Neuronal stem cell (in vitro differentiated cells): Measurements from ENCODE around the gene C16orf78.

Source experiments
- DNase-seq: peaks from one replicate; pipeline ENCODE4 v3.0.0-alpha.2; 2013; ENCODE audit warnings: low spot score
- H2AFZ ChIP-seq: one replicate; pipeline ENCODE4 v1.6.1; 2013; ENCODE audit warnings: mild to moderate bottlenecking, low read length, inconsistent platforms
- H2AK5ac ChIP-seq: 2 replicates; pipeline ENCODE4 v1.6.1; 2013; ENCODE audit warnings: low read depth, mild to moderate bottlenecking, inconsistent platforms, low read length, moderate library complexity, mixed read lengths
- H2BK120ac ChIP-seq: 2 replicates; pipeline ENCODE4 v1.6.1; 2013; ENCODE audit warnings: low read depth, mild to moderate bottlenecking, inconsistent platforms, low read length, moderate library complexity, mixed read lengths
- H2BK12ac ChIP-seq: one replicate; pipeline ENCODE4 v1.6.1; 2013; ENCODE audit warnings: low read length, inconsistent platforms
- H2BK15ac ChIP-seq: 2 replicates; pipeline ENCODE4 v1.6.1; 2013; ENCODE audit warnings: mild to moderate bottlenecking, low read length, inconsistent platforms, mixed read lengths
- H2BK5ac ChIP-seq: one replicate; pipeline ENCODE4 v1.6.1; 2013; ENCODE audit warnings: inconsistent platforms, mild to moderate bottlenecking, low read length, moderate library complexity
- H3K14ac ChIP-seq: one replicate; pipeline ENCODE4 v1.6.1; 2013; ENCODE audit warnings: low read length, inconsistent platforms
- H3K18ac ChIP-seq: 2 replicates; pipeline ENCODE4 v1.6.1; 2013; ENCODE audit warnings: low read length, inconsistent platforms
- H3K23ac ChIP-seq: 2 replicates; pipeline ENCODE4 v1.6.1; 2013; ENCODE audit warnings: low read depth, mild to moderate bottlenecking, mixed read lengths, low read length, inconsistent platforms; ENCODE audit not compliant: poor library complexity
- H3K27ac ChIP-seq: replicated peaks from 3 replicates; pipeline ENCODE4 v1.5.1; 2013; ENCODE audit warnings: low read length, inconsistent platforms
- H3K27me3 ChIP-seq, 3 experiments: 2 replicates each; pipeline ENCODE4 v1.6.1; 2013; ENCODE audit warnings: low read length in 3 of 3, mild to moderate bottlenecking in 2 of 3, inconsistent platforms in 1 of 3, low read depth in 1 of 3, mixed read lengths in 1 of 3, moderate library complexity in 1 of 3; ENCODE audit not compliant: control insufficient read depth in 3 of 3, insufficient read depth in 3 of 3
- H3K36me3 ChIP-seq, 2 donors: replicated peaks in 1 of 2; 2 replicates each; pipeline ENCODE4 v1.6.1; 2013; ENCODE audit warnings: low read length in 2 of 2; ENCODE audit not compliant: control insufficient read depth in 2 of 2, insufficient read depth in 2 of 2
- H3K4ac ChIP-seq: 2 replicates; pipeline ENCODE4 v1.6.1; 2013; ENCODE audit warnings: inconsistent platforms, mild to moderate bottlenecking, low read length, moderate library complexity
- H3K4me1 ChIP-seq, 2 donors: 1 replicate in 1 of 2; 2 replicates in 1 of 2; pipeline ENCODE4 v1.6.1; 2013; ENCODE audit warnings: low read length in 2 of 2, low read depth in 1 of 2; ENCODE audit not compliant: control insufficient read depth in 2 of 2, insufficient read depth in 1 of 2
- H3K4me2 ChIP-seq: one replicate; pipeline ENCODE4 v1.6.1; 2013; ENCODE audit warnings: mild to moderate bottlenecking, low read length, inconsistent platforms; ENCODE audit not compliant: insufficient read depth, poor library complexity, severe bottlenecking
- H3K4me3 ChIP-seq, 2 donors: 2 replicates each; pipeline ENCODE4 v1.5.1; 2013; ENCODE audit warnings: low read length in 2 of 2, mild to moderate bottlenecking in 2 of 2, inconsistent platforms in 1 of 2, moderate library complexity in 1 of 2
- H3K79me1 ChIP-seq: one replicate; pipeline ENCODE4 v1.6.1; 2013; ENCODE audit warnings: low read depth, mild to moderate bottlenecking, inconsistent platforms, low read length, moderate library complexity
- H3K9ac ChIP-seq: one replicate; pipeline ENCODE4 v1.6.1; 2013; ENCODE audit warnings: mild to moderate bottlenecking, low read depth, low read length, inconsistent platforms; ENCODE audit not compliant: poor library complexity
- H3K9me3 ChIP-seq, 2 donors: replicated peaks in 1 of 2; 2 replicates each; pipeline versions ENCODE3 to v1.6.1; 2013; ENCODE audit warnings: low read length in 2 of 2, mild to moderate bottlenecking in 2 of 2, inconsistent platforms in 1 of 2, low read depth in 1 of 2, mixed read lengths in 1 of 2, moderate library complexity in 1 of 2; ENCODE audit not compliant: control insufficient read depth in 2 of 2, insufficient read depth in 1 of 2
- H4K8ac ChIP-seq: one replicate; pipeline ENCODE4 v1.6.1; 2013; ENCODE audit warnings: low read depth, mild to moderate bottlenecking, inconsistent platforms, low read length, moderate library complexity
- H4K91ac ChIP-seq: one replicate; pipeline ENCODE4 v1.6.1; 2013; ENCODE audit warnings: low read length, low read depth, mild to moderate bottlenecking, inconsistent platforms; ENCODE audit not compliant: poor library complexity
- WGBS, 2 donors: extraction: QIAGEN DNeasy Blood & Tissue Kit; methylation state at CpG; one replicate each; pipeline ENCODE4 v1.1.7; 2013; ENCODE audit warnings: missing lambda C conversion rate in 2 of 2, mixed read lengths in 1 of 2; ENCODE audit not compliant: insufficient read length in 2 of 2, insufficient replicate concordance in 1 of 2; ENCODE audit errors: extremely low coverage in 2 of 2; 5-methylcytosine and 5-hydroxymethylcytosine counted together

C16orf78 gene

GRCh38 chr16:49395021-49395420 lies 21.4 kb downstream of the C16orf78 start:
- H3K9ac ChIP-seq, result no peak overlapping the region
- no peak overlapping the region for H2BK120ac ChIP-seq
- H3K4me3 ChIP-seq, result no peak overlapping the region
- no peak for DNase-seq
- H2AK5ac ChIP-seq, result no peak overlapping the region
- no peak overlapping the region for H3K23ac ChIP-seq
- no CpG with 5 or more reads among the region's 1 CpG for WGBS, 2 donors
- peaks cover 0 to 7% (median 0%) of the 10 kb centered on the region in 3 experiments for H3K27me3 ChIP-seq
- H3K14ac ChIP-seq, result no peak overlapping the region
- no peak overlapping the region for H2BK5ac ChIP-seq
- H4K91ac ChIP-seq, result no peak overlapping the region
- H3K36me3 ChIP-seq, result no peaks in the 10 kb centered on the region
- no peak overlapping the region for H4K8ac ChIP-seq
- H3K4me1 ChIP-seq, result no peaks in the 10 kb centered on the region
- H3K79me1 ChIP-seq, result no peaks in the 10 kb centered on the region
- no peak overlapping the region for H3K27ac ChIP-seq
- no peak overlapping the region for H2BK12ac ChIP-seq
- H2BK15ac ChIP-seq, result no peak overlapping the region
- no peaks in the 10 kb centered on the region for H3K9me3 ChIP-seq
- H2AFZ ChIP-seq, result no peak overlapping the region
- no peak overlapping the region for H3K4me2 ChIP-seq
- H3K18ac ChIP-seq, result no peak overlapping the region
- no peak overlapping the region for H3K4ac ChIP-seq

- H2BK5ac ChIP-seq, result no peak overlapping the region
- H3K4ac ChIP-seq, result no peak overlapping the region
- no peak overlapping the region for H2AFZ ChIP-seq
- no peak overlapping the region for H2BK12ac ChIP-seq
- WGBS, 2 donors, result no CpG with 5 or more reads among the region's 12 CpGs
- no peaks in the 10 kb centered on the region for H3K4me1 ChIP-seq
- H3K27me3 ChIP-seq, result peaks cover 0 to 7% (median 0%) of the 10 kb centered on the region in 3 experiments
- H3K9ac ChIP-seq, result no peak overlapping the region
- no peak overlapping the region for H3K14ac ChIP-seq
- no peak overlapping the region for H2BK120ac ChIP-seq
- no peak overlapping the region for H2BK15ac ChIP-seq
- H3K79me1 ChIP-seq, result no peaks in the 10 kb centered on the region
- H3K18ac ChIP-seq, result no peak overlapping the region
- no peak overlapping the region for H3K23ac ChIP-seq
- no peaks in the 10 kb centered on the region for H3K36me3 ChIP-seq
- no peak overlapping the region for H4K8ac ChIP-seq
- no peak overlapping the region for H4K91ac ChIP-seq
- no peak overlapping the region for H2AK5ac ChIP-seq
- no peak overlapping the region for H3K4me3 ChIP-seq
- H3K4me2 ChIP-seq, result no peak overlapping the region
- no peak overlapping the region for H3K27ac ChIP-seq
- no peaks in the 10 kb centered on the region for H3K9me3 ChIP-seq
- no peak for DNase-seq
These were observed 22.7 kb downstream of the C16orf78 start for GRCh38 chr16:49396206-49396720.

GRCh38 chr16:49398761-49399160 lies 25.2 kb downstream of the C16orf78 start:
- Histone ChIP-seq H3K4ac (no peak overlapping the region), H3K9me3 (peaks cover 0 to 4% of the 10 kb centered on the region in 2 donors), H2AFZ (no peak overlapping the region), H3K27ac (no peak overlapping the region), H2BK12ac (no peak overlapping the region), H3K14ac (no peak overlapping the region), H3K4me1 (no peaks in the 10 kb centered on the region), H2BK120ac (no peak overlapping the region), H3K23ac (no peak overlapping the region), H3K9ac (no peak overlapping the region), H2BK15ac (no peak overlapping the region), H3K27me3 (peaks cover 0 to 7% (median 0%) of the 10 kb centered on the region in 3 experiments), H2AK5ac (no peak overlapping the region), H3K79me1 (peaks cover 2% of the 10 kb centered on the region), H4K91ac (no peak overlapping the region), H3K36me3 (no peaks in the 10 kb centered on the region), H3K18ac (no peak overlapping the region), H2BK5ac (no peak overlapping the region), H3K4me2 (no peak overlapping the region), H3K4me3 (no peak overlapping the region), H4K8ac (no peak overlapping the region)
- WGBS, 2 donors, result no CpG with 5 or more reads among the region's 6 CpGs
- DNase-seq, result no peak

- no peak overlapping the region for H2BK120ac ChIP-seq
- H3K36me3 ChIP-seq, result no peaks in the 10 kb centered on the region
- H2BK5ac ChIP-seq, result no peak overlapping the region
- no peak overlapping the region for H4K8ac ChIP-seq
- no peak overlapping the region for H3K14ac ChIP-seq
- H2AK5ac ChIP-seq, result no peak overlapping the region
- no peak overlapping the region for H3K27ac ChIP-seq
- no peak overlapping the region for H2BK12ac ChIP-seq
- no peak overlapping the region for H2BK15ac ChIP-seq
- peaks cover 0 to 7% (median 0%) of the 10 kb centered on the region in 3 experiments for H3K27me3 ChIP-seq
- H2AFZ ChIP-seq, result no peak overlapping the region
- peaks cover 0 to 4% of the 10 kb centered on the region in 2 donors for H3K9me3 ChIP-seq
- no peak overlapping the region for H3K9ac ChIP-seq
- H3K4me1 ChIP-seq, result no peaks in the 10 kb centered on the region
- peak overlapping the region; percentile 17 for H3K23ac ChIP-seq
- DNase-seq, result no peak
- no peak overlapping the region for H3K4me2 ChIP-seq
- no peak overlapping the region for H3K18ac ChIP-seq
- no peak overlapping the region for H3K4ac ChIP-seq
- WGBS, 2 donors, result no CpG with 5 or more reads among the region's 9 CpGs
- peaks cover 2% of the 10 kb centered on the region for H3K79me1 ChIP-seq
- H3K4me3 ChIP-seq, result no peak overlapping the region
- H4K91ac ChIP-seq, result no peak overlapping the region
These were observed 26.2 kb downstream of the C16orf78 start for GRCh38 chr16:49399594-49400364.
